MM.1S (cell line): Measurements from ENCODE around the gene GLB1L2.

ENCODE experiments used
- DNase-seq: peaks from one replicate; pipeline ENCODE4 v3.0.0-alpha.2; 2015
- H2AFZ ChIP-seq: fragments of 300-600 bp; sonication (generic); 2 replicates; pipeline ENCODE4 v1.6.0; 2016; ENCODE audit warnings: antibody characterized with exemption, low read length
- H3F3A ChIP-seq: fragments of 300-600 bp; sonication (generic); 2 replicates; pipeline ENCODE4 v1.6.1; 2016; ENCODE audit warnings: mild to moderate bottlenecking, antibody characterized with exemption, low read length, moderate library complexity, mixed read lengths; ENCODE audit not compliant: insufficient read depth
- H3K27ac ChIP-seq: fragments of 300-600 bp; sonication (generic); 2 replicates; pipeline ENCODE4 v1.5.1; 2016; ENCODE audit warnings: mild to moderate bottlenecking, low read length
- H3K27me3 ChIP-seq: fragments of 300-600 bp; sonication (generic); replicated peaks from 2 replicates; pipeline ENCODE4 v1.6.0; 2016; ENCODE audit warnings: low read length; ENCODE audit not compliant: insufficient read depth
- H3K36me3 ChIP-seq: fragments of 300-600 bp; sonication (generic); replicated peaks from 2 replicates; pipeline ENCODE4 v1.6.1; 2016; ENCODE audit warnings: mild to moderate bottlenecking, low read length, mixed read lengths; ENCODE audit not compliant: insufficient read depth
- H3K4me1 ChIP-seq: fragments of 300-600 bp; sonication (generic); 2 replicates; pipeline ENCODE4 v1.6.1; 2016; ENCODE audit warnings: low read length, mixed read lengths
- H3K4me2 ChIP-seq: fragments of 300-600 bp; sonication (generic); 2 replicates; pipeline ENCODE4 v1.6.0; 2016; ENCODE audit warnings: low read depth, low read length
- H3K4me3 ChIP-seq: fragments of 300-600 bp; sonication (generic); 2 replicates; pipeline ENCODE4 v1.5.1; 2016; ENCODE audit warnings: low read length, mixed read lengths
- H3K79me2 ChIP-seq: fragments of 300-600 bp; sonication (generic); 2 replicates; pipeline ENCODE4 v1.6.1; 2016; ENCODE audit warnings: mixed run types, low read length, mixed read lengths
- H3K9ac ChIP-seq: fragments of 300-600 bp; sonication (generic); 2 replicates; pipeline ENCODE4 v1.6.1; 2016; ENCODE audit warnings: low read length, mixed read lengths
- H3K9me2 ChIP-seq: fragments of 300-600 bp; sonication (generic); replicated peaks from 2 replicates; pipeline ENCODE4 v1.6.1; 2016; ENCODE audit warnings: mild to moderate bottlenecking, low read length, mixed read lengths; ENCODE audit not compliant: insufficient read depth
- H3K9me3 ChIP-seq: fragments of 300-600 bp; sonication (generic); replicated peaks from 2 replicates; pipeline ENCODE4 v1.6.1; 2016; ENCODE audit warnings: mild to moderate bottlenecking, low read length, mixed read lengths; ENCODE audit not compliant: insufficient read depth
- H4K20me1 ChIP-seq: fragments of 300-600 bp; sonication (generic); 2 replicates; pipeline ENCODE4 v1.6.1; 2016; ENCODE audit warnings: mild to moderate bottlenecking, low read length, moderate library complexity, mixed read lengths; ENCODE audit not compliant: insufficient read depth
- CTCF ChIP-seq: fragments of 300-600 bp; sonication (generic); IDR thresholded peaks from 2 replicates; pipeline ENCODE4 v1.5.1; 2016; ENCODE audit warnings: antibody characterized with exemption, low read length, mixed read lengths
- EZH2 ChIP-seq: fragments of 300-600 bp; sonication (generic); optimal IDR thresholded peaks from 2 replicates; pipeline ENCODE3; 2017; ENCODE audit warnings: low read depth, mild to moderate bottlenecking, antibody characterized with exemption, low read length, mixed read lengths
- EZH2phosphoT487 ChIP-seq: fragments of 300-600 bp; sonication (generic); IDR thresholded peaks from 2 replicates; pipeline ENCODE4 v1.6.1; 2018; ENCODE audit warnings: antibody characterized with exemption, low read length

Gene GLB1L2

GRCh38 chr11:134377876-134378275 is 46.1 kb downstream of the GLB1L2 start:
- Histone ChIP-seq H3F3A (no peaks in the 10 kb centered on the region), H3K4me1 (no peaks in the 10 kb centered on the region), H3K27me3 (no peaks in the 10 kb centered on the region), H4K20me1 (no peaks in the 10 kb centered on the region), H3K4me2 (no peak overlapping the region), H3K27ac (no peak overlapping the region), H3K36me3 (no peaks in the 10 kb centered on the region), H3K4me3 (no peak overlapping the region), H3K9me3 (no peaks in the 10 kb centered on the region), H3K9ac (no peak overlapping the region), H2AFZ (no peak overlapping the region), H3K79me2 (no peaks in the 10 kb centered on the region), H3K9me2 (no peaks in the 10 kb centered on the region)
- TF ChIP-seq CTCF (no peak), EZH2phosphoT487 (no peak), EZH2 (no peak)
- no peak for DNase-seq

- Histone ChIP-seq H3K9ac (no peak overlapping the region), H3K9me3 (no peaks in the 10 kb centered on the region), H3K27me3 (no peaks in the 10 kb centered on the region), H3K36me3 (no peaks in the 10 kb centered on the region), H3K4me3 (no peak overlapping the region), H3K4me1 (no peaks in the 10 kb centered on the region), H3K9me2 (no peaks in the 10 kb centered on the region), H3K4me2 (no peak overlapping the region), H4K20me1 (no peaks in the 10 kb centered on the region), H2AFZ (no peak overlapping the region), H3K27ac (no peak overlapping the region), H3K79me2 (no peaks in the 10 kb centered on the region), H3F3A (no peaks in the 10 kb centered on the region)
- TF ChIP-seq CTCF (no peak), EZH2 (no peak), EZH2phosphoT487 (no peak)
- DNase-seq, result no peak
Measured at GRCh38 chr11:134379241-134379640, 47.5 kb downstream of the GLB1L2 start.

GRCh38 chr11:134380229-134380628 is 48.4 kb downstream of the GLB1L2 start:
- H3K79me2 ChIP-seq, result no peaks in the 10 kb centered on the region
- no peaks in the 10 kb centered on the region for H3K27me3 ChIP-seq
- no peaks in the 10 kb centered on the region for H3K9me2 ChIP-seq
- H2AFZ ChIP-seq, result no peak overlapping the region
- no peaks in the 10 kb centered on the region for H3K4me1 ChIP-seq
- H3K9ac ChIP-seq, result no peak overlapping the region
- H3K36me3 ChIP-seq, result no peaks in the 10 kb centered on the region
- no peak overlapping the region for H3K4me3 ChIP-seq
- no peaks in the 10 kb centered on the region for H4K20me1 ChIP-seq
- TF ChIP-seq EZH2 (no peak), EZH2phosphoT487 (no peak), CTCF (no peak)
- H3K4me2 ChIP-seq, result no peak overlapping the region
- H3K9me3 ChIP-seq, result no peaks in the 10 kb centered on the region
- no peak overlapping the region for H3K27ac ChIP-seq
- DNase-seq, result no peak
- H3F3A ChIP-seq, result no peaks in the 10 kb centered on the region
